VCaP (cell line): ENCODE data around the gene EOLA2.

Source experiments
- H3K27ac ChIP-seq: fragments of 450-650 bp; 2 replicates; pipeline ENCODE4 v1.5.1; 2017
- CTCF ChIP-seq: fragments of 450-650 bp; conservative IDR thresholded peaks from 2 replicates; pipeline ENCODE4 v1.5.1; 2017; ENCODE audit warnings: mild to moderate bottlenecking, moderate library complexity

EOLA2 gene

GRCh38 chrX:149938427-149938880, at the start of gene EOLA2:
Gene EOLA2 (minus strand): TSS chrX:149938491. CDS start chrX:149933874, 4,617 bp downstream.
- H3K27ac ChIP-seq: peak within 1 kb of the TSS; percentile 74
- TF ChIP-seq CTCF: peak; percentile 57

- H3K27ac ChIP-seq: no peak overlapping the region
- no peak for TF ChIP-seq CTCF
Observed at GRCh38 chrX:149987613-149988012, 49.3 kb upstream of the EOLA2 start.

DNA sequence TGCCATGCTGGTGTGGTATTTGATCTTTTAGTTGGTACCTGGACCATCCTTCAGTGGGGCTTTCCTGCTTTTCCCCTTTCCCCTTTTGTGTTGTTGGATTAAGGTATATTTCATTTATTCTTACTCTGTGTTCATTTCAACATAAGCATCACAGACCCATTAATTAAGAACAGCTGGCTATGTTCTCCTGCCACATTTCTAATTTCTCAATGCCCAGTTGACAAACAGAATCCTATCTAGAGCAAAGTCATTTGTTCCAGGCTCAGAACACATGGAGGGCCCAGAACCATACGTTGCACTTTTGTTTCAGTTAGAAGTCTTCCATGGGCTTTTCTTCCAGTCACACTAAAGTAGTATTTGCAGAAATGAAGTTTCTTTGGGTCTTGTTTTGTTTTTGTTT, 46.1 kb upstream of the EOLA2 start:
- no peak overlapping the region for H3K27ac ChIP-seq
- no peak for TF ChIP-seq CTCF

DNA sequence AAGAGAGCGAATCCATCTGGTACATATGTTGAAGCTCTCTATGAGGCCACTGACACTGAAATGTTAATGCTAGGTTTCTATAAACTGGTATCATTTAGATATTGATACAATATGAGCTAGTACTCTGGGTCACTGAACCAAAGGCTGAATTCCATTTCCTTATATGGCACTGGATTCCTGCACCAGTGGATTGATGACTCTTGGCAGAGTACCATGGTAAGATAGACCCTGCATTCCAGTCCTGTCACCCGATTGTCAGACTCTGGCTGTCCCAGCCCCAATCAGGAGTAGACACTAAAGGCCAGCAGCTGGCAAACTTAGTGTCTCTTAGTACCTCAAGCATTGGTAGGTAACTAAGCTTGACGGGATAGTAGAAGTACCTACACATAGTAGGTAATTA, 44.0 kb upstream of the EOLA2 start:
- no peak for TF ChIP-seq CTCF
- no peak overlapping the region for H3K27ac ChIP-seq

- TF ChIP-seq CTCF: no peak
- H3K27ac ChIP-seq: no peak overlapping the region
Observed at GRCh38 chrX:149979126-149979644, 40.9 kb upstream of the EOLA2 start.

DNA sequence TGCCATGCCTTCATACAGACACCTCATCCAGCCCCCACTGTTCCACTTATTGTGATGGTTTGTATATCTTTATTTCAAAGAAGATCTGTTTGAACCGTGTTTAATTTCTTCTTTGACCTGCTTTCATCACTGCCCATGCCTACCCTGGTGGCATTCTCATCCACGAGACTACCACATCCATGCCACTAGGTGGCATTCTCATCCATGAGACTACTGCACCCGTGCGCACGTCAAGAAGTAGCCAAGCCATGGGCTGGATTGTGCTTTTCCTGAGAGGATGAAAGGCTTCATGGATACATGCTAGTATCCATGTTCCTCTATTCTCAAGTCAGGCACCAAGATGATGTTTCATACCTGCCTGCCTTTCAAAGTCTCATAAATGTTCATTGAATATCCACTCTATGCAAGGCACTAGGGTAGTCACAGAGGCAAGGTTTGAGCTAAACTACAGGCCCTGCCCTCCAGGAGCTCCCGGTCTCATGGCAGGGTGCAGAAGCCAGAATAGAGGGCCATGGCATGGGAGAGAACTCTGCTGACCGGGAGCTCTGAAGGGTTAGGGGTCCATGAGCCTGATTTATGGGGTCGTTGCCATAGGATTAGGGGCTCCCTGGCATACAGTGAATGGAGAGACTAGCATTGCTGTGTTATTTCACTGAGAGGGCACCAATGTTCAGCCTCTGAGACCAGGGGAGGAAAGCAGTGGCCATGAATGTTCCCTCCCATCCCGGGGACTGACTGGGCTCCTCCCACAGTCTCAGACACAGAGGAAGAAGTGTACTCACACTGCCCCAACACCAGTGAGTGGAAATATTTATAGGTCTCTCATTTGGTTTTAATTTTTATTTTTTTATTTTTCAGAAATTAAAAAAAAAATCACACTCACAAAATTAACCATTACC, 24.8 kb upstream of the EOLA2 start:
- no peak overlapping the region for H3K27ac ChIP-seq
- peak; percentile 78 for TF ChIP-seq CTCF

- TF ChIP-seq CTCF: no peak
- H3K27ac ChIP-seq: no peak overlapping the region
Observed at GRCh38 chrX:149962010-149962409, 23.7 kb upstream of the EOLA2 start.
